GM12873 (cell line): ENCODE results near the gene CEP78.

Source experiments
- CTCF ChIP-seq: IDR thresholded peaks from 2 replicates; pipeline ENCODE4 v1.5.1; 2012; ENCODE audit warnings: low read depth, mild to moderate bottlenecking, moderate library complexity, low read length, control low read depth; ENCODE audit not compliant: insufficient read depth; ENCODE audit errors: missing control alignments

CEP78 gene

GRCh38 chr9:78196258-78196657 lies 39.6 kb upstream of the CEP78 start:
- no peak for TF ChIP-seq CTCF

- no peak for TF ChIP-seq CTCF
These were observed 28.6 kb upstream of the CEP78 start for GRCh38 chr9:78207319-78207718.

- no peak for TF ChIP-seq CTCF
These were observed 28.0 kb upstream of the CEP78 start for GRCh38 chr9:78207901-78208300.

- TF ChIP-seq CTCF = no peak
These were observed 26.7 kb upstream of the CEP78 start for GRCh38 chr9:78209127-78209526.

GRCh38 chr9:78210841-78211301 lies 25.0 kb upstream of the CEP78 start:
- TF ChIP-seq CTCF = no peak

DNA sequence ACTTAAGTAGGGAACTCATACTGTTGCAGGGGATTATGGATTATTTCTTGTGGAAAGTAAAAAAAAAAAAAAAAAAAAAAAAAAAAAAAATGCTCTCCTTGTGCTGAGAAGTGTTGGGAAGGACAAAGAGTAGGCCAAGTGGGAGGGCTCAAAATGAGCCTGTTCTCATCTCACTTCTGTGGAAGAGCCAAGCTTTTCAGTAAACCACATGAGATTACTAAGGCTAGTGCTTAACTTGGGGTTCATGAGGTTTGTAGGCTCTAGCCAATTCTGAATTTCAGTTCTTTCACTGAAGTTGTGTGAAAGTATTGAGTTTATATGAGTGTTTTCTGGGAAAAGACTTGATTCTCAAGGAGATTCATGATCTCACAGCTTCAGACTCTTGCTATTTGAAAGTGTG lies 23.0 kb upstream of the CEP78 start:
- TF ChIP-seq CTCF = no peak

GRCh38 chr9:78213712-78214111 lies 22.2 kb upstream of the CEP78 start:
- TF ChIP-seq CTCF = peak; percentile 49
